Esophagus squamous epithelium (tissue), 4 donors: ENCODE measurements around the gene GLS.

ENCODE experiments used
- POLR2A ChIP-seq, 4 donors: fragments of 450-650 bp; IDR thresholded peaks; one replicate each; pipeline ENCODE4 v1.6.1; 2017; ENCODE audit warnings: antibody characterized with exemption in 4 of 4, mild to moderate bottlenecking in 4 of 4, moderate library complexity in 3 of 4
- TF ChIP-seq, protein P1 (sequence below), 6 experiments: fragments of 450-650 bp in 4 of 6; fragments of 200-600 bp in 2 of 6; sonication (generic) in 2 of 6; IDR thresholded peaks; one replicate each; pipeline ENCODE4 v1.5.1; 2016 to 2019; ENCODE audit warnings: antibody characterized with exemption in 6 of 6, mild to moderate bottlenecking in 4 of 6, moderate library complexity in 4 of 6

DNA sequence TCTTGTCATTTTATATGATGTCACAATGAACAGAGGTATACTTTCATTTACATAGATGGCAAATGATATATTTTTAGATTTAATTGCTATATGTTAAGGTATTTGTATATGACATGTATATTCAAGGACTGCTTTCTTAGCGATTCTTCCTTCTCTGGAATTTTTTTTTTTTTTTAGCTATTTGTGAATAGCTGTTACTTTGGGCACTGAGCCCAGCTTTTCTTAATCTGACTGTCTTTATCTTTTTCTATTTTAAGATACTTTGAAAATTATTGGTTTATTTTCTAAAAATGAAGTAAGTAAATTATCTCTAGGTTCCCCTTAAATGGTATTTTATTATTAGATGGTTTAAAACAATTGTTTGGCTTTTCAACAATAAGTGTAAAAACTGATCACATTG is 4.0 kb upstream of the GLS start:
- TF ChIP-seq, protein P1, sequence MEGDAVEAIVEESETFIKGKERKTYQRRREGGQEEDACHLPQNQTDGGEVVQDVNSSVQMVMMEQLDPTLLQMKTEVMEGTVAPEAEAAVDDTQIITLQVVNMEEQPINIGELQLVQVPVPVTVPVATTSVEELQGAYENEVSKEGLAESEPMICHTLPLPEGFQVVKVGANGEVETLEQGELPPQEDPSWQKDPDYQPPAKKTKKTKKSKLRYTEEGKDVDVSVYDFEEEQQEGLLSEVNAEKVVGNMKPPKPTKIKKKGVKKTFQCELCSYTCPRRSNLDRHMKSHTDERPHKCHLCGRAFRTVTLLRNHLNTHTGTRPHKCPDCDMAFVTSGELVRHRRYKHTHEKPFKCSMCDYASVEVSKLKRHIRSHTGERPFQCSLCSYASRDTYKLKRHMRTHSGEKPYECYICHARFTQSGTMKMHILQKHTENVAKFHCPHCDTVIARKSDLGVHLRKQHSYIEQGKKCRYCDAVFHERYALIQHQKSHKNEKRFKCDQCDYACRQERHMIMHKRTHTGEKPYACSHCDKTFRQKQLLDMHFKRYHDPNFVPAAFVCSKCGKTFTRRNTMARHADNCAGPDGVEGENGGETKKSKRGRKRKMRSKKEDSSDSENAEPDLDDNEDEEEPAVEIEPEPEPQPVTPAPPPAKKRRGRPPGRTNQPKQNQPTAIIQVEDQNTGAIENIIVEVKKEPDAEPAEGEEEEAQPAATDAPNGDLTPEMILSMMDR (IDR thresholded peaks at IDR 0.05) = no peak
- TF ChIP-seq POLR2A (IDR thresholded peaks at IDR 0.05) = no peak
